HG03095 (cell line): ENCODE measurements around the gene PTTG1IP.
"Not testable (repeated sequence)": the region's sequence is repeated elsewhere in the genome, so short reads cannot be mapped to it uniquely, and the experiment has no call there.

Experiments used
- ATAC-seq: cut with Tn5 transposase; IDR thresholded peaks from one replicate; pipeline ENCODE4 v1.9.1; 2021; ENCODE audit warnings: moderate library complexity; ENCODE audit not compliant: unreplicated experiment

Gene PTTG1IP

DNA sequence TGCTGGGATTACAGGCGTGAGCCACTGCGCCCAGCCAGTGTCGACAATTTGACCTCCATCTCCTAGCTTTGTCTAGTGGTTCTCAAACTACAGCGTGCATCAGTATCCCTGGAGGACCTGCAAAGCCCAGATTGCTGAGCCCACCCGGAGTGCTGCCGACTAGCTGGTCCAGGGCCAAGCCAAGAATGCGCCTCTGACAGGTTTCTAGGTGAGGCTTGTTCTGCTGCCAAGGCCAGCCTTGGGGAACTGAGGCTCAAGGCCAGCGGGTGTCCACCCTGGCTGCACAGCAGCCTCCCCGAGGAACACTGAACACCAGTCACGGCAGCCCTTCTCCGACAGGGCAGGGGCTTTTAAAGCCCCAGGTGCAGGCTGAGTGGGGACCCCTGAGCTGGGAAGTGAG, 9.8 kb upstream of the PTTG1IP start:
- ATAC-seq, result no peak

DNA sequence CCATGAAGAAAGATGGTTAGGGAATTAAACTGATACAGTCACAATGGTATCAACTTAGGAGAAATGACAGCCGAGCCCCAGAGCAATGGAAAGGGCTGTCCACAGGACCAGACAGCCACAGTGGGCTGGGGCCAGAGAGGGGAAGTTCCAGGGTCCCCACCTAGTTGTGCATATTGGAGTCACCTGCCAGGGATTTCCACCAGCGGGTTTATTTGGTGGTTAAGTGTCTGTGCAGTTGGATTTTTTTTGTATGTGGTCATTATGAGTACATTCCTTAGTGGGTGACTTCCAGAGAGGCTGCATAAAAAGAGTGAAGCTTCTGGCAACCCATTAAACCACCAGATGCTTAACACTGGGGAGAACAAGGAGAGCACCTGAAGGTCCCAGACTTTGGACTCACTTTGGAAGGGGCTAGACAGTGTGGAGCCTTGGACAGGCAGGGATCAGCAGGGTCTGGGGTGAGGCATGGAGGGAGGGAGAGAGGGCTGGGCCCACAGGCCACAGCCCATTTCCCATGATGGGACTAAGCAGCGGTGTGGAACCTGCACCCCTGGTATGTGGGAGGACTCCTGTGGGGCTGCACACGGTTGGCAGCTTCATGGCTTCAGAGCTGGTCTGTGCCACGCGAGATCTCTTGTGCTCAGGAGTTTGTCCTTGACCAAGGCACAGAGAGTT, 7.8 kb upstream of the PTTG1IP start:
- no peak for ATAC-seq

- no peak for ATAC-seq
Observed at GRCh38 chr21:44880405-44881197, 7.1 kb upstream of the PTTG1IP start.

GRCh38 chr21:44879238-44879637, 5.7 kb upstream of the PTTG1IP start:
- not testable (repeated sequence) for ATAC-seq

DNA sequence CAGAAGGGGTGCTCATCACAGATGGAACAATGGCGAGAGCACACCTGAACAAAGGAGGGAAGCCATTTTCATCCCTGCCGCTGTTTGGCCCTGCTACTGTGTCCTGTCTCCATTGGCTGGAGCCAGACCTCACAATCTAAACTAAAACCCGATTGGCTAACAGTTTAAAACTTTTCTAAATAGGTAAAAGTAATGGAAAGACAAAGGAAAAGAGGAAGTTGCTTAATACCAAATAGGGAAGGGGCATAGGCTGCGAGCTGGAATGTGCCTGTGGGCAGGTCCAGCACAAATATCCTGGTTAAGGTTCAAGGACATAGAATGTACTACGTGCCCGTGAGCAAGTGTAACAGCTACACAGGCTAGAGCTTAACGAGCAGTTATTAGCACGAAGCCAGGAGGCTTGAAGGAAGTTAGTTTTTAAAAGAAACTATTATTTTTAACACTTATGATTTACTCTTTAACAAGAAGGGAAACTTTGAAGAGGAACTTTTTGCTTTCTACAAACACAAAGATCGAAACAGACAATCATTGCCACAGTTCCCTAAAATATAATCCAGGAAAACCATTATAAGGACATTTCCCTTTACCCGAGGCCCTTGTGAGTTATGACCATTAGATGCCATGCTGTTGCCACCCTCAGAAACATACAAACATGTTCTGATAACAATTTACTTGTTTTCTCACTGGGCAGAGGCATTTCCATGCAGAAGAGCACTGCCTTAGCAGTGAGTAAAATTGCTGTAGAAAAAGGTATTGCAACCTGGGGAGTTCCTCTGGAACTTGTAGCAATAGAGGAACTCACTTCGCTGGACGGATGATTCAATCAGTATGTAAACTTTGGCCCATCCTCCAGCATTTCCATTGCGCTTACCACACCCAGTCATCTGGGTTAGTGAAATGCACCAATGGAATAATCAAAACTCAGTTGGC, 4.8 kb upstream of the PTTG1IP start:
- no peak for ATAC-seq

DNA sequence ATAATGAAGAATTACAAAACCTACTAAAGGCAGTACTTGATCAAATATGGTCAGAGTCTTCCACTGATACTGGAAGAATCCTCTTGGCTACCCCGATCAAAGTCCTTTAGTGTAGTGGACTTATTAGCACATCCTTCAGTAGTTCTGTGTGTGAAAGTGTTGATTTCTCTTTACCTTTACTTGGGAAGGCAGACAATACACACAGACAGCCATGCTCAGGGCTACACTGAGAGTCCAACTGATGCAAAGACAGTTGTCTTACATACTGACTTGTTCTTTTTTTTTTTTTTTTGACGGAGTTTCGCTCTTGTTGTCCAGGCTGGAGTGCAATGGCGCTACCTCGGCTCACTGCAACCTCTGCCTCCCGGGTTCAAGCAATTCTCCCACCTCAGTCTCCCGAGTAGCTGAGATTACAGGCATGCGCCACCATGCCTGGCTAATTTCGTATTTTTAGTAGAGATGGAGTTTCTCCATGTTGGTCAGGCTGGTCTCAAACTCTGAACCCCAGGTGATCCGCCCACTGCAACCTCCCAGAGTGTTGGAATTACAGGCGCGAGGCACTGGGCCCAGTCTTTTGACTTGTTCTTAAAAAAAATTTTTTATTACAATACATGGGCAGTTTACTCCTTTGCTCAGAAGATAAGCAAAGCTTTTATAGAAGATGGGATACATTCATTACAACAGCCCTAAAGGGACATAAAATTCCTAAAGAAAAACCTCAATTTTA, 3.5 kb upstream of the PTTG1IP start:
- no peak for ATAC-seq

- ATAC-seq, result no peak
Observed at GRCh38 chr21:44875316-44875700, 1.8 kb upstream of the PTTG1IP start.

- no peak for ATAC-seq
Observed at GRCh38 chr21:44874497-44875315, 1.2 kb upstream of the PTTG1IP start.

DNA sequence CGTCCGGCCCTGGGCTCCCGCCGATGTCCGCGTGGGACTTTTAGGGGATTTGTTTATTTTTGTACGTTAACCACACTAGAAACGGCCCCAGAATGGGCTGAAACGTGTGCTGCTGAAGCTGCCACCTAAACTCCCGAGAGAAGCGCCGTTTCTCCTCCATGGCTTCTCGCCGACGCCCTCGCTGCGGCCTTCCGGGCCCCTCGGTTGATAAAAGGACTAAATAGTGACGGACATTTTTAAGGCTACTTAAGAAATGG, 678 bp upstream of the PTTG1IP start:
- ATAC-seq, result no peak

DNA sequence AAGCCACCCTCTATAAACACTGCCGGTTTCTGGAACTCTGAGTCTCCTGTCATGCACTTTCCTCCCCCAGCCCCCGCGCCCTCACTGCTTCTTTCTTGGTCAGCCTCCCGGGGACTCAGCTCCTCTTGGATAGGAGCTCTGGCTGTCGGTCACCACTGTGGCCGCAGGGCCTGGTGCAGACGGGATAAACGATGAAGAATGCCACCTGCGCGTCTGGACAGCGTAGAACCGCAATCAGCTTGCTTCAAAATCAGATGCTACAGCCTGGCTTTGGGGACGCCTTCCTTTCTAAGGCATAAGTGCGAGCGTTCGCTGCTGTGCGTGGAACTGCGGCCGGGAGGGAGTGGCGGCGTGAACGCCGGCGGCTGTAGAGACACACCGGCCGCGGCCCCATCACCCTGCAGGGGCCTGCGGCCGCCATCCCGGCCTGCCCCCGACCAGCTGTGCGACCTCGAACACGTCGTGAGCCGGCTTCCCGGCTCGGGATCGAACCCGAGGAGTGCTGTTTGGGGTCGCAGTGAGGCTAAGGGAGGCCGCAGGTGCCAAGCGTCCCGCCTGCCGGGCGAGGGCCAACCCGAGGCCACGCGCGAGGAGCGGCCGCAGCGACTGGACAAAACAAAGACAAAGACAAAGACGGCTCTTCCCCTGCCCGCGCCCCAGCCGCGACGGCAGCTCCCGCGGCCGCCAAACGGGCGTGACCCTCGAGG, 688 bp downstream of the PTTG1IP start:
- no peak for ATAC-seq

DNA sequence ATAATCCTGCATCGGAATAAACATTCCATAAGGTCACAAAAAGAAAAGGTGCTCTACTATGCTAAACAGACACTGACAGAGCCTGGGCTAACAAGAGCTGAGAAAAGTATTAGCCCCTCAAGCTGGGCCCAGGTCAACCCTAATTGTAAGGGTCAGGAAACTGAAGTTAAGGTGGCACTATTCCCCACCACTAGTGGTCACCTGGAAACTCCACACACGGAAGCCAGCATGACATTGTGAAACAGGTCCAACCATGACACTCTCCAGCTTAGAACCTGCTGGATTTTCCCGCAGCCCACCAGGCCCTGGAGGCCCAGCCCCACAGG, 1.2 kb downstream of the PTTG1IP start:
- ATAC-seq, result no peak

GRCh38 chr21:44871576-44872269, 1.8 kb downstream of the PTTG1IP start:
- ATAC-seq, result no peak

GRCh38 chr21:44870748-44871495, 2.6 kb downstream of the PTTG1IP start:
- no peak for ATAC-seq

GRCh38 chr21:44869781-44870747, 3.4 kb downstream of the PTTG1IP start:
- no peak for ATAC-seq

GRCh38 chr21:44868707-44869106, 4.8 kb downstream of the PTTG1IP start:
- no peak for ATAC-seq

DNA sequence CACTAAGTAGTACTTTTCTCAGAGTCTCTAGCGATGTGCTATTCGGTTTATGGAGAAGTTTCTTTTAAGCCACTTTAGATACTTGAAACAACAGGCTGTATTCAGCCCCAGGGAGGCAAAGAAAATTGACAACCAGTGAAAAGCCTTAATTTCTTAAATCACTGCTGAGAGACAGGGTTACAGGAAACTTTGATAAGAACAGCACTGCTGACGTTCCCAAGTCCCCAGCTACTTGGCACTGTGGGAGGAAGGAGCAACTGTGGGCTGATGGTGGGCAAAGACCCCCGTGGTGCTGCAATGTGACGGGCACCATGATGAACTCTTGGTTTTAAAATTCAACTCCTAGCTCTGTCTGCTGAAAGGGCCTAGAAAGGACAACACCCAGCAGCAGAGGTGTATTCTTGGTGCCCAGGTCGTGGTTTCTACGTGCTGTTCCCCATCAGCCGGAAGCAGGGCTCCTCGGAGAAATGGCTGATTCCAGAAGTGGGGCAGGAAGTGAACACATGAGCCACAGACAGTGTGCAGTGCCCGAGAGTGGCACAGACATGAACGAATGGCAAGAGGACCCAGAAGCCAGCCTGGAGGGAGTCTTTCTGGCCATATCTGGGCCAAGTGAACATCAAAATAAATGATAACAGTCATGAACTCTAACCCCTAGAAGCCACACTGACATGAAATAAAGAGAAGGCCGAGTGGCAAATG, 5.3 kb downstream of the PTTG1IP start:
- ATAC-seq, result no peak

DNA sequence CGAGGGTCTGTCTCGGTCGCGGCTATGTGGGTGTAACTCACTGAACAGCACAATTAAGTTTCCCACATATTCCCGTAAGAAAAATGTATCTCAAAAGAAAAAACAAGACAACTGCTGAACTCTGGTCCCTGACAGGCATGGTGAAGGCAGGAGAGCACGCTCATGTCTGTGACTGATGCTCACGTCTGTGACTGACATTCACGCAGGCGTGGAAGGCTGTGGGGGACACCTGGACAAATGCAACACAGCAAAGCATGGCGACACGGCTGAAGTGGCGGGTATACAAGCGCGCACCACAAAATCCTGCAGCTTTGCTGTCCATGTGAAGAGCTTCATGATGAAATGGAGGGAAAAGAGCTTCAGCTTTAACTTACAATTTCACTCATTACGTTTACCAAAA, 6.0 kb downstream of the PTTG1IP start:
- ATAC-seq, result no peak
